Measurements from ENCODE around the gene SMIM35.

SMIM35 gene

DNA sequence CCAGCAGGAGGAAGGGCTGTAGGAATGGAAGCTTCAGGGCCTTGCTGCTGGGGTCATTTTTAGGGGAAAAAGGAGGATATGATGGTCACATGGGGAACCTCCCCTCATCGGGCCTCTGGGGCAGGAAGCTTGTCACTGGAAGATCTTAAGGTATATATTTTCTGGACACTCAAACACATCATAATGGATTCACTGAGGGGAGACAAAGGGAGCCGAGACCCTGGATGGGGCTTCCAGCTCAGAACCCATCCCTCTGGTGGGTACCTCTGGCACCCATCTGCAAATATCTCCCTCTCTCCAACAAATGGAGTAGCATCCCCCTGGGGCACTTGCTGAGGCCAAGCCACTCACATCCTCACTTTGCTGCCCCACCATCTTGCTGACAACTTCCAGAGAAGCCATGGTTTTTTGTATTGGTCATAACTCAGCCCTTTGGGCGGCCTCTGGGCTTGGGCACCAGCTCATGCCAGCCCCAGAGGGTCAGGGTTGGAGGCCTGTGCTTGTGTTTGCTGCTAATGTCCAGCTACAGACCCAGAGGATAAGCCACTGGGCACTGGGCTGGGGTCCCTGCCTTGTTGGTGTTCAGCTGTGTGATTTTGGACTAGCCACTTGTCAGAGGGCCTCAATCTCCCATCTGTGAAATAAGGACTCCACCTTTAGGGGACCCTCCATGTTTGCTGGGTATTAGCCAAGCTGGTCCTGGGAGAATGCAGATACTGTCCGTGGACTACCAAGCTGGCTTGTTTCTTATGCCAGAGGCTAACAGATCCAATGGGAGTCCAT lies 86.5 kb downstream of the SMIM35 start:
- peak; percentile 6 for DNase-seq

DNA sequence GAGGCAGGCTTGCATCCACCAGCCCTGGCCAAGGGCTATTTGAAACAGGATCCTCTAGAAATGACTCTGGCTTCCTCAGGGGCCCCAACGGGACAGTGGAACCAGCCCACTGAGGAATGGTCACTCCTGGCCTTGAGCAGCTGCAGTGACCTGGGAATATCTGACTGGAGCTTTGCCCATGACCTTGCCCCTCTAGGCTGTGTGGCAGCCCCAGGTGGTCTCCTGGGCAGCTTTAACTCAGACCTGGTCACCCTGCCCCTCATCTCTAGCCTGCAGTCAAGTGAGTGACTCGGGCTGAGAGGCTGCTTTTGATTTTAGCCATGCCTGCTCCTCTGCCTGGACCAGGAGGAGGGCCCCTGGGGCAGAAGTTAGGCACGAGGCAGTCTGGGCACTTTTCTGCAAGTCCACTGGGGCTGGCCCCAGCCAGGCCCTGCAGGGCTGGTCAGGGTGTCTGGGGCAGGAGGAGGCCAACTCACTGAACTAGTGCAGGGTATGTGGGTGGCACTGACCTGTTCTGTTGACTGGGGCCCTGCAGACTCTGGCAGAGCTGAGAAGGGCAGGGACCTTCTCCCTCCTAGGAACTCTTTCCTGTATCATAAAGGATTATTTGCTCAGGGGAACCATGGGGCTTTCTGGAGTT lies 87.3 kb downstream of the SMIM35 start:
- DNase-seq = peak; percentile 8

DNA sequence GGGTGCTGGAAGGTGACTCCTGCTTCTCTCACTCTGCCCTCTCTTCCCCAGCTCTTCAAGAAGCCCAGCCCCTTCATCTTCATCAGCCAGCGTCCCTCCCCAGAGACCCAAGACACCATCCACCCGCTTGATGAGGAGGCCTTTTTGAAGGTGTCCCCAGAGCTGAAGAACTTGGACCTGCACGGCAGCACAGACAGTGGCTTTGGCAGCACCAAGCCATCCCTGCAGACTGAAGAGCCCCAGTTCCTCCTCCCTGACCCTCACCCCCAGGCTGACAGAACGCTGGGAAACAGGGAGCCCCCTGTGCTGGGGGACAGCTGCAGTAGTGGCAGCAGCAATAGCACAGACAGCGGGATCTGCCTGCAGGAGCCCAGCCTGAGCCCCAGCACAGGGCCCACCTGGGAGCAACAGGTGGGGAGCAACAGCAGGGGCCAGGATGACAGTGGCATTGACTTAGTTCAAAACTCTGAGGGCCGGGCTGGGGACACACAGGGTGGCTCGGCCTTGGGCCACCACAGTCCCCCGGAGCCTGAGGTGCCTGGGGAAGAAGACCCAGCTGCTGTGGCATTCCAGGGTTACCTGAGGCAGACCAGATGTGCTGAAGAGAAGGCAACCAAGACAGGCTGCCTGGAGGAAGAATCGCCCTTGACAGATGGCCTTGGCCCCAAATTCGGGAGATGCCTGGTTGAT lies 88.0 kb downstream of the SMIM35 start:
- peak; percentile 8 for DNase-seq

DNA sequence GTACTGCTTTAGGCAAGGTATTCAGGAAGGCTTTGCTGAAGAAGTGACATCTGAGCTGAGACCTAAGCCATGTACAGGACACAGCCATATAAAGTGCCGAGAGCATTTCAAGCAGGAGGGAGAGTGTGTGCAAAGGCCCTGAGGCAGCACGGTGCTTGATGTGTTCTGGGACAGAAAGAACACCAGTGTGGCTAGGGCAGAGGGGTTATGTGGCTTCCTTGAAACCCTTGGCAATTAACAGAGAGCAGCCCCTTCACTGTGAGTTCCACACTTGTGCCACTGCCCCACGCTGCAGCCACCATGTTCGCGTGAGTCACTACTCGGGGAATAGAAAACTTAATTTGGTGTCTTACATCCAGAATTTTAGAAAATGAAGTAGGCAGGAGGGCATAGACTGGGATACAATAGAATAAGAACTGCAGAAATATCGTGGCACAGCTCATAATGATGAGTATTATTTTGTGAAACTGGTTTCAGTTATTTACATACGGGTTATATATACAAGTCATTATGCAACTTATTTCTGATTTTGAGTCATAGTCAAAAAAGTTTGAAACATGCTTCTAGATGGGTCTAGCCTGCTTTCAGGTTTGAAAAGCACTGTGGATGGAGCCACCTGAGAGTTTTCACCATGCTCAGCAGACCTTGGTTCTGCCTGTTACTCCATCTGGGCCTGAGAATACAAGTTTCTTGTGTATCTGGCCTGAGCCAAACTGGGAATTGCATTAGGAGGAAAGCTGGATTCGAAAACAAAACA lies 88.8 kb downstream of the SMIM35 start:
- peak; percentile 17 for DNase-seq

DNA sequence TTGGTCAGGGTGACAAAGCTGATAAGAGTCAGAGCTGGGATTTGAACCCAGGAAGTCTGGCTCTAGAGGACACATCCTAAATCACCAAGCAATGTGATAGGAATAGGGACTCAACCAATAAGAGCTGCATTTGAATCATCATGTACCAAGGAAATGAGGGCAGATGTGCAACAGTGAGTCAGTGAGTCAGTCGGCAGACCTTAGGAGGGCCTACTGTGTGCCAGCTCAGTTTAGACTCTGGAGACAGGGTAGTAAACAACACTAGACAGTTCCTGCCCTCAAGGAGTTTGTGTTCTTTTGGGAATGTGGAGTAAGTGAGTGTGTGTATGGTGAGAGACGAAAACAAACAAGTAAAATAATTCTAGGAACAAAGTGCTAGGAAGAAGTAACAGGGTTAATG lies 89.4 kb downstream of the SMIM35 start:
- DNase-seq = peak; percentile 35

DNA sequence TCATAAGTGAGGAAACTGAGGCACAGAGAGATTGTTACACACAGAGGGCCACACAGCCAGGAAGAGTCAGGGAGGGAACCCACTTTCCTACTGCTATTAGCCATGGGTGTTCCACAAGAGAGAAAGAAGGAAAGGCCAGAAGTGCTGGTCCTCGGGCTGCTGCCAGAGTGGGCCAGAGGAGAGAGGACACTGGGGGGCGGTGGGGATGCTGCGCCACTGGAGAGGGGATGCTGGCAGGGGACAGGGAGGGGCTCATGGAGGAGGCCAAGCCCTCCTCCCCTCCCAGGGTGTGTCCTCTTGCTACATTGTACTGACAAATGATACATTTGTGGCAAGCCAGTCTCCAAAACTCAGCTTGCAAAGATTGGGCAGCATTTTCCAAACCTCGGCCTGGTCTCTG lies 90.7 kb downstream of the SMIM35 start:
- DNase-seq = peak; percentile 3

DNA sequence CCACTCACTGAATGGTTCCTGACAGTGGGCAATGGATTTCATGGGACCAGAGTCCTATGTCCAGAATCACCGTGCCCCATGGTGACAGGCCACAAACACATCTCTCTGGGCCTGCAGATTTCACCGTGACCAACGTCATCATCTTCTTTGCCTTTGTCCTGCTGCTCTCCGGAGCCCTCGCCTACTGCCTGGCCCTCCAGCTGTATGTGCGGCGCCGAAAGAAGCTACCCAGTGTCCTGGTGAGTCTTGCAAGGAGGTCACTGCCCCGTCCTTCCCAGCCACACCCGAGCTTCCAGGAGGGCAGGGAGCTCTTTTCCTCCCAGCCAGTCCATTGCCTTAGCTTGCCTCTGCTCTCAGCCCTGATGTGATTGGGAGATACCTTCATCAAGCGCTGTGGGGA lies 91.3 kb downstream of the SMIM35 start:
- peak; percentile 2 for DNase-seq

DNA sequence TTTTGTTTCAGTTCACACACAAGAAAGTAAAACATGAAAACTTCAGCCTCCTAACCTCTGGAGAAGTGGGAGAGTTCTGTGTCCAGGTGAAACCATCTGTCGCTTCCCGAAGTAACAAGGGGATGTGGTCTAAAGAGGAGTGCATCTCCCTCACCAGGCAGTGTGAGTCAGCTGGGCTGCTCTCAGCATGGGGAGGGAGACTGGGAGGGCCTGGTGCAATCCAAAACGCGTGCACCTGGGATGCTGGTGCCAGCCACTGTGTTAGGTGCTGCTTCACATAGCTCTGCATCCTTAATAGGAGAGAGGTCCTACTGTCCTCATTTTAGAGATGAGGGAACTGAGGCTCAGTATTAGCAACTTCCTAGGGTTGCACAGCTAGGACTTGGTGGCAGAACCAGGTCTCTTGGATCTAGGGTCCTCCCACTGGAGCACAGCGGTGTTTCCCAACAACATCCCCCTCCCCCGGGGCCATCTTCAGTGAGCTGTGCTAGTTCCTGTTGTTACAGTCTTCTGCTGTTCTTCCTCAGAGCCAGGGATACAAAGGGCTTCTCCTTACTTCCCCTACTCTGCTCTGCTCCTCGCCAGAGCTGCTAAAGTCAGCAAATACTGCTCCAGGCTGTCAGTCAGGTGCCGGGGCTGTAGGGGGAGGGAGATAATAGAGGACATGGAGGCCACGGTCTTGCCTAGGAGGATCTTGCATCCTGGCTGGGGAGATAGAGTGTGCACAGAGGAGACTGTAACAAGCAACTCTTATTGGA lies 92.6 kb downstream of the SMIM35 start:
- DNase-seq = peak; percentile 12

DNA sequence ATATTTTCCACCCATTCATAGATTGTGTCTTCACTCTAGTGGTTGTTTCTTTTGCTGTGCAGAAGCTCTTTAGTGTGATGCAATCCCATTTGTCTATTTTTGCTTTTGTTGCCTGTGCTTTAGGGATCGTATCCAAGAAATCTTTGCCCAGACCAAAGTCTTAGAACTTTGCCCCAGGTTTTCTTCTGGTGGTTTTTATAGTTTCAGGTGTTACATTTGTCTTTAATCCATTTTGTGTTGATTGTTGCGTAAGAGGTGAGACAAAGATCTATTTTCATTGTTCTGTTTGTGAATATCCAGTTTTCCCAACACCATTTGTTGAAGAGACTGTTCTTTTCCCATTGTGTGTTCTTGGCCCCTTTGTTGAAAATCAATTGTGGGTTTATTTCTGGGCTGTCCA lies 94.1 kb downstream of the SMIM35 start:
- DNase-seq = no peak

DNA sequence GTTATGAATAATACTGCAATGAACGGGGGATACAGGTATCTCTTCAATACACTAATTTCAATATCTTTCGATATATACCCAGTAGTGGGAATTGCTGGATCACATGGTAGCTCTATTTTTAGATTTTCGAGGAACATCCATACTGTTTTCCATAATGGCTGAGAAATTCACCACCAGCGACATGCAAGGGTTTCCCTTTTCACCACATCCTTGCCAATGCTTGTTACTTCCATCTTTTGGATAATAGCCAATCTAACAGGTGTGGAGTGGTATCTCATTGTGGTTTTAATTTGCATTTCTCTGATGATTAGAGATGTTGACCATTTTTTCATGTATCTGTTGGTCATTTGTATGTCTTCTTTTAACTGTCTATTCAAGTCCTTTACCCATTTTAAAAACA lies 94.6 kb downstream of the SMIM35 start:
- no peak for DNase-seq

DNA sequence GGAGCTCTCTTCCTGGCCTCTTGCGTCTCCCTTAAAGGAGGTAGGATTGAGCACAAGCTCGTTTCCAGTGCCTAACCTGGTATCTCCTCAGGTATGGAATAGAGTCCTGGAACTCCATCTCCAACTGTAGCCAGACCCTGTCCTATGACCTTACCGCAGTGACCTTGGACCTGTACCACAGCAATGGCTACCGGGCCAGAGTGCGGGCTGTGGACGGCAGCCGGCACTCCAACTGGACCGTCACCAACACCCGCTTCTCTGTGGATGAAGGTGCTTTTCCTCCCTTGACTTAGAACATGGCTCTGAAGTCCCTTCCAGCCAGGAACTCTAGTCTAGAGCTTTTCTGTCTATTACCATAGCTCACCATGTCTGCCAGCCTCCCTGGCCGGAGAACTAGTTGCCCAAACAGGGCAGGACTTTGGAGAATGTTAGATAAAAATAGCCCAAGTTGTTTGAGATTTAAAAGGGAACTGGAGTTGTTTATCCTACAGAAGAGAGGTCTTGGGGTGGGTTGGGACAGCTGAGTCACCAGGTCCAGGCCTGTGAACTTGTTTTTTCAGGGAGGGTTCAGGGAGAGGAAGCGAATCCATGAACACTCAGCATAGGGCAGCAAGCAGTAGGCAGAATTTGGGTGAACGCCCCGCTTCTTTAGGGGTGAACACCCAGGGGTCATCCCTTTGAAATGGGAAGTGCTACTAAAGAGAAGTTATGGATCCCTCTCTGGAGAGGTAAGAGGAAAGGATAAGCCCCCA lies 97.2 kb downstream of the SMIM35 start:
- DNase-seq = peak; percentile 18

DNA sequence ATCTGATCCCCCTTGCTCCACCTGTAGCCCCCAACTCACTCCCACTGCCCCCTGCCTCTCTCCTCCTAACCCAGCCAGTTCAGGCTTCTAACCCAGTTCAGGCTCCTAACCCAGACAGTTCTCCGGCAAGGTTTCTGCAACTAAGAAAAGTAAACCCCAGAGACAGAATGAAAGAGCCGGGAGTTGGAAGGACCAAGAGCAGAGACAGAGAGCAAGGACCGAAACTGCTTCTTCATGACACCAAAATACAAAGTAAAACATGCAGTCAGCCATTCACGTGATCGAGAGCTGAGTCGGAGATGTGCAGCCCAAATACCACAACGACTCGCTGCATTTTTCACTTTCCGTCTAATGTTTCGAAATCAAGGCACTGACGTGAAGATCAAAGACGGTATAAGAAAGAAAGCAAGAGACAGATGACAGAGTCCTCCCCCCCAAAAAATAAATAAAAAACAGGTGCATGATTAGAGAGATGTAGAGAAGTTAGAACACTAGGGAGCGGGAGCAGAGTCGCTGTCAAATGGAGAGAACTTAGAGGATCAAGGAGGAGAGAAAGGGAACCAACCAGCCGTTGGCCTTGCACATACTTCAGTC lies 99.7 kb downstream of the SMIM35 start:
- peak; percentile 75 for DNase-seq

DNA sequence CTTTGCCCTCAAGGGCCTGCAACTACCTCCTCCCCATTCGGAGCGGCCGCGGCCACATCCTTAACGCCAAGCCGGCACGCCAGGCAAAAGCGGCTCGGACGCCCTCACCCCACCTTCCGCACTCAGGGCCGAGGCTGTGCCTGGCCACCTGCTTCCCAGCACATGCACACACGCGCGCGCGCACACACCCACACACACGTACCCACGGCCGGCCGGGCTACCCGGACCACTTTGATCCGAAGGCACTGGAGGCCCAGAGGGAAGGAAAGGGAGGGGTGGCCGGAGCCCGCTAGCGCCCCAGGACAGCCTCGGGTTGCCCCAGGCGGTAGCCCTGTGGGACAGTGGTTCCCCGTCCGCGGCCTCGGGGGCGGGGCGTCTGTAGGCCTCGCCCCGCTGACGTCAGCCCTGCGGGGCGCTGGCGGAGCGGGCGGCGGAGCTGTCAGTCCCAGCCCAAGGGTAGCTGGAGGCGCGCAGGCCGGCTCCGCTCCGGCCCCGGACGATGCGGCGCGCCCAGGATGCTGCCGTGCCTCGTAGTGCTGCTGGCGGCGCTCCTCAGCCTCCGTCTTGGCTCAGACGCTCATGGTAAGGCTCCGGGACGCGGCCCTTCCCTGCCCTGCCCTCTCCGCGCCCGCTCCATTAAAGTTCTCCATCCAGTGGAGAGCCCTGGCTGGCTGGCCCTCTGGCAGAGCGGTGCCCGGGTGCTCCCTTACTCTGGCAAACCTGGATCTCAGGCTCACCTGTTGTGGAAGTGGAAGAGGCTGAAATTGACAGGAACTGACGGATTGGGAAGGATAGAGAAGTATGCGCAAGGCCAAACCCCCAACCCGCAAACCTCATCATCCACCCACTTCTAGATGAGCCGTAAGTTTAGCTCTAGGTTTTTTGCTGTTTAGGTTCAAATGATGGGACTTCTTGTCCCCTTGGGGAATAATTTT lies 100.5 kb downstream of the SMIM35 start, which contains the start of gene IL10RA:
TSS of gene IL10RA (plus strand) at position 442 of the 935 bp plus-strand sequence. CDS start at position 516, 74 bp downstream.
- peak; percentile 87 for DNase-seq

DNA sequence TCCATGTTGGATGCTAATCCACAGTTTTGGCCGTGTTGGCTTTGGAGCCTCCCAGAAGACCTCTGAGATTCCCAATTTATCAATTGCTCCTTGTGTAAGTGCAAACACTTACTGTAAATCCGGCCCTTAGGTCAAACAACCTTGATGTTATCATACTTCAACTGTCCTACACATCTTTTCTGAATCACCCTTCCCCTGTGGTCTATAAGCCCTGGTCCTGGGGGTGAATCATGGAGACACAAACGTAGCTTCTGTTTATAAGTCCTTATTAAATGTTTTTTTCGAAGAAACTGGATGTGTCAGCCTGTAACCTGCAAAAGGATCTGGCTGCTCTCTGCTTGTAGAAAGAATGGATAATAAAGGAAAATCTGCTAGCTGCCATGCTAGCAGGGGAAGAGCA lies 102.3 kb downstream of the SMIM35 start:
- DNase-seq = no peak

DNA sequence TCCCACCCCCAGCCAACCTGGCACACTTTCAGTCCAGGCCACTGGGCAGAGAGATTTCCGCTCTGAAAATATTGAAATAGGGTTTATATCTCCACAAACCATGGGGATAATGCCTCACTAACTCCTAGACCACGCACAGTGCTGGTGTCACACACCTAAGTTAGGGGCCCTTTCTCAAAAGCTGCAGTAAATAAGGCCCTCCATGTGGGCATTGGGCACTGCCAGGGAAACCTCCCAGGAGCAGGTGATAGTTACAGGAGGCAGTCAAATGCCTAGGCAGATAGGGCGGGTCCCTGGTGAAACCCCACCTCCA lies 103.6 kb downstream of the SMIM35 start:
- DNase-seq = no peak

DNA sequence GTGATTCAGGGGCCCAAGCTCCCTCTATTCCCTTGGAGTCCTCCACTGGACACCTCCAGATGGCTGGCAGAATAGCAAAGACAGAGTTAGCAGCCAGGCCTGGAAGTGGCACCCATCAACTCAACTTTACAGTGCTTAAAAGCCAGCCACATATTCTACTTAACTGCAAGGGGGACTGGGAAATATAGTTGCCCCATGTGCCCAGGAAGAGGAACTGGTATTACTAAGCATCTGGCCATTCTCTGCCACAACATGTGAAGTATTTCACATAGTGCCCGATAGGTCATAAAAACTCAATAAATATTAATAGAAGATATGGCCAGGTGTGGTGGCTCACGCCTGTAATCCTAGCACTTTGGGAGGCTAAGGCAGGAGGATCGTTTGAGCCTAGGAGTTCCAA lies 106.0 kb downstream of the SMIM35 start:
- DNase-seq = no peak

DNA sequence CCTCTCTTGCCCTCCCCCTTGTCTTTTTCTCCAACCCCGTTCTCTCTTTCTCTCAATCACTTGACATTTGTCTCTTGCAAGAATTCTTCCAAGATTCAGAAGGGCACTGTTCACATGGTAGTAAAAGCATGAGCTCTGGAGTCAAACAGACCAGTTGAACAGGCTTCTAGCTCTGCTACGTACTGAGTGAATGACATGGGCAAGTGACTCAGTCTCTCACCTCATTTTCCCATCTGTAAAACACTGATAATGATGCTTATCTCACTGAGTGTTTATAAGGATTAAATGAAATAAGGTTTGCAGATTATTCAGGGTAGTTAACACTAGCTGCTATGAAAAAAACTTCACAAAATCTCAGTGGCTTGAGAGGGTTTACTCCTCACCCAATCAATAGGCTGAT lies 106.5 kb downstream of the SMIM35 start:
- DNase-seq = no peak

DNA sequence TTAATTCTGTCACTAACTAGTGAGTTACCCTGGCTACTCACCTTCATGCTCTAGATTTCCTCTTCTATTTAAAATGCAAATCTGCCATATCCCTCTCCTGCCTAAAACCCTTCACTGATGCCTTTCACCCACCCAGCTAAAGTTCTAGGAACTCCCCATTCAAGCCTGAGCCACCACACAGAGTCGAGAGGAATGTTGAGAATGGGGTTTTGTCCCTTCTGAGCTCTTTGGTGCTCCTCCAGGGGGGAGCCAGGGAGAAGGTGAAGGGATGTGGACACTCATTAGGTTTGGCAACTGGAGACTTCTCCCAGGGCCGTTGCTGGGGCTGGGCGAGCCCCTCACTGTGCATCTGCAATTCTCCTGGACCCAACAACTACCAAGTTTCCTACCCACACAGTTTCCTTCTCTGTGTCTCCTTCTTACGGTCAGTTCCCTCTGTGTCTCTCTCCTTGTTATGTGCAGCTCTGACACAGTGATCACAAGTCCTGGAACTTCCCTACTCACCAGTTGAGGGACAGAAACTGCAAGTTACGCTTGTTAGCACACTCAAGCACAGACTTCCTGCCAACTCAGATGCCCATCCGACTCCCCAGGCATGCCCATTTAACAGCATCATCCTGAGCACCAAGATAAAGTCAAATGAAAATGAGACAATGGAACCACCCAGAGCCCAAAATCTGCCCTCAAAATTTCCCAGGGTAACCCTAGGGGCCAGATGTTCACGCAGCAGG lies 107.1 kb downstream of the SMIM35 start:
- no peak for DNase-seq

DNA sequence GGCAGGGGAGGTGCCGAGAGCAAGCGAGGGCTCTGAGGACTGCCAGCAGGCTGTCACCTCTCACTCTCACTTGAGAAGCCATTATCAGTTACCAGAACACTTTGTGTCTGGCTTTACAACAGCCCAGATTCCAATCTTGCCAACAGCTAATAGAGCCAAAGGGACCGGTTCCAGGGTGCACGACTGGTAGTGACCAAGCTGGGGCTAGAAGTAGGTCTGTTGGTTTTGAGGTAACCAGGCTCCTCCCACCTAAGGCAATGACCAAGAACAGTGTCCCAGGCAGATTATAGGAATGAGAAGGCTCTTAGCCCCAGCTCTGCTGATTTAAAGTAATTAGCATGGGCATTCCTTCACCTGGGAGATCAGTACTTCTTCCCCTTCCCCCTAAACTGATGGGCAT lies 107.8 kb downstream of the SMIM35 start:
- DNase-seq = no peak
